OCI-M1 (cell line): Measurements from ENCODE around the gene RGS19.

Experiments
- DNase-seq: peaks from one replicate; lab custom pipeline; 2025; lab: John Stamatoyannopoulos, UW

Gene RGS19

DNA sequence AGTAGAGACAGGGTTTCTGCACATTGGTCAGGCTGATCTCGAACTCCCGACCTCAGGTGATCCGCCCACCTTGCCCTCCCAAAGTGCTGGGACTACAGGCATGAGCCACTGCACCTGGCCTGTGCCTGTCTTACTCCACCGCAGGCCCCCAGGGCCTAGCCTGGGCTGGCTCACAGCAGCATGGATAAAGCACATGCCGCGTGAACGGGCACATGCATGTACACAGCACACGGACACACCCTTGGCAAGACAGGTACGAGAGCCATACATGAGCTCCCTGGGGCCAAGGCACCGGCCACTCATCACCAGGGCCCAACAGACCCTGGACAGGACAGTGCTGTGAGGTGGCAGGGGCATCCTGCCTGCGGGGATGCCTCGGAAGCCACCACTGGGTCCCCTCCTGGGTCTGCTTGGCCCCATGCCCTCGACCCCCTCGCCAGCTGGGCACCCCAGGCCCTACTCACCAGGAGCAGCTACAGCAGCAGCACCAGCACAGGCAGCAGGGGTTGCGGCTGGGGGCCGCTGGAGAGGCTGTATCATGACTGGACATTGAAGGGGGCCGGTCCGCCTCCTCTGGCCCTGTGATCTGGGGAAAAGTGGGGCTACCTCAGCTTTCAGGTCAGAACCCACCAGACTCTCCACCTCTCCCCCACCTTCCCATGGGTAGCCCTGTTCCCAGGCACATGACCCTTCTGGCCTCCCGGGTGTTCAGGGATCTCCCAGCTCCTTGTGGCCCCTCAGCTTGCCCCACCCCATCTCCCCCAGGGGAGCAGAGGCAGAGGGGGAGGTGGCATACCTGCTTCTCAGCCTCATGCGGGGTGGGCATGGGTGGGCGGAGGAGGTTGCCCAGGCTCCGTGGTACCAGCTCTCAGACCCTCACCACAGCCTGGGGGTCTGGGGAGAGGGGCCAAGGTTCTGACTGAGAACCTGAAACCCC is 3.0 kb downstream of the RGS19 start:
- no peak for DNase-seq

GRCh38 chr20:64075556-64075955 is 3.8 kb downstream of the RGS19 start:
- DNase-seq, result no peak

- no peak for DNase-seq
Observed at GRCh38 chr20:64074963-64075362, 4.4 kb downstream of the RGS19 start.

DNA sequence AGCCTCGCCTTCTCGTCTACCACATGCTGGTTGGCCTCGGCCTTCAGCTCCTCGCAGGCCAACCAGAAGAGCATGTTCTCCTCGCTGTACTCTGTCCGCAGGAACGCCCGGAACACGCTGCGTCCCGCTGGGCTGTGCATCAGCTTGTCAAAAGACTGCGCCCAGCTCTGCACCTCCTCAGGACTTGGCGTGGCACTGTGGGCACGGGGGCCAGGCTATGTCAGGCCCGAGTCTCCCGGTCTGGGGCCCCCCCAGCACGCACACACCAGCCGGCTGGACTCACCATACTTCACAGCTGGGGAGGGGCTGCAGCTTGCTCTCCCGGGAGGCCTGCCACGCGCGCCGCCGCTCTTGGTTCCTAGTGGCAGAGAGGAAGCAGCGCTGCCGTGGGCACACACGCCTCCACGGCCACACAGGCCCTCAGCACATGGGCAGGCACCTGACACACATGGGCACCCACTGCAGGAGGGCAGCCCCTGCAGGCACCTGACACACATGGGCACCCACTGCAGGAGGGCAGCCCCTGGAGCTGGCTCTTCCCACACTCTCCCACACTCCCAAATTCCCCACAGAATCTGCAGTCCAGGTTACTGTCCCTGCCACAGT is 5.0 kb downstream of the RGS19 start:
- DNase-seq, result no peak

DNA sequence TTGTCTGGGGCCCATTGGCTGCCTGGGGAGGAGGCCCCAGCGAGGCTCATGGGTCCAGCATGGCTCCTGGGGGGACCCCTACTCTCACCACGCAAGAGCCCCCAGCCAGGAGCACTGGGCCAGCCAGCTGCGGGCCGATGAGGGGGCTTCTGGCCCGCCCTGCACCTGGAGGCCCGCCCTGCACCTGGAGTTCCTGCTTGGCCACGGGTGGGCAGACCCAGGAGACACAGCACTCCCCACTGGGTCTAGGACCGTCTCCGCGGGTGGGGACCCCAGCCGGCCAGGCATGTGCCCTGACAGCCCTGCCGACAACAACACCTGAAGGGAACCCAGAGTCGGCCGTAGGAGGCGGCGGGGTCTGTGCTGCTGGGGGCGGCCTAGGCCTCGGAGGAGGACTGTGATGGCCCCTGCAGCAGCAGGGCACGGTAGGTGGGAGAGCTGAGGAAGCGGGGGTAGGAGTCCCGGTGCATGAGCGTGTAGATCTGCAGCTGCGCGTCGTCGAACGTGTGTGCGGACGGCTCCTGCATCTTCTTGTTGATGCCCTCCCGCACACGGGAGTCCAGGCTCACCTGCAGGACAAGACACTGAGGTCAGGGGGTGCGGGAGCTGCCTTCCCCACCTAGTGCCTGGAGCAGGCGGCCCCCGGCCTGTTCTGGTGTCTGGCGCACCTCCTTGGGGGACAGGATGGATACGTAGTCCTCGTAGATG is 5.7 kb downstream of the RGS19 start:
- DNase-seq, result no peak

DNA sequence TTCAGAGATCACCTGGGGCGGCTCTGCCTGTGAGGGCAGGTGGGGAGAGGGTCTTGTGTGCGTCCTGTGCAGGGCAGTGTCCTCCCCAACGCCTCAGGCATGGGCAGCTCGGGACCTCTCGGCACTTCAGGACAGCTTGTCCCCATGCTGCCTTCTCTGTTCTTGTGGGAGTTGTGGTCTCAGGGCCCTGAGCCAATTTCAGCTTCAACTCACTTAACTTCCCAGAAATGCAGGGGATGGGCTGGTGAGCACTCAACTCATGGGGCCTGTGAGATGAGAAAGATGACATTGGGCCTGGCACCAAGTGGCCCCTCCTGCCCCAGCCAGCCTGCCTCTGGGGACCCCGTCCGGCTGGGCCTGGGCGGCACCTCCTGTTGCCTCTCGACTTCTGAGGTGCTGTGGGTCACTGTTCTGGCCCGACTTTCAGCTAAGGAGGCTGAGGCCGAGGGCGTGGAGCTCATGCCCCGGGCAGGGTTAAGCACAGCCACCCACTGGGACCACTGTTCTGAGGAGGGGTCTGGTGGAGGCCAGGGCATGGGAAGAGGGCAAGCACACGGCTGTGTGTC is 6.7 kb downstream of the RGS19 start:
- peak; percentile 67 for DNase-seq

DNA sequence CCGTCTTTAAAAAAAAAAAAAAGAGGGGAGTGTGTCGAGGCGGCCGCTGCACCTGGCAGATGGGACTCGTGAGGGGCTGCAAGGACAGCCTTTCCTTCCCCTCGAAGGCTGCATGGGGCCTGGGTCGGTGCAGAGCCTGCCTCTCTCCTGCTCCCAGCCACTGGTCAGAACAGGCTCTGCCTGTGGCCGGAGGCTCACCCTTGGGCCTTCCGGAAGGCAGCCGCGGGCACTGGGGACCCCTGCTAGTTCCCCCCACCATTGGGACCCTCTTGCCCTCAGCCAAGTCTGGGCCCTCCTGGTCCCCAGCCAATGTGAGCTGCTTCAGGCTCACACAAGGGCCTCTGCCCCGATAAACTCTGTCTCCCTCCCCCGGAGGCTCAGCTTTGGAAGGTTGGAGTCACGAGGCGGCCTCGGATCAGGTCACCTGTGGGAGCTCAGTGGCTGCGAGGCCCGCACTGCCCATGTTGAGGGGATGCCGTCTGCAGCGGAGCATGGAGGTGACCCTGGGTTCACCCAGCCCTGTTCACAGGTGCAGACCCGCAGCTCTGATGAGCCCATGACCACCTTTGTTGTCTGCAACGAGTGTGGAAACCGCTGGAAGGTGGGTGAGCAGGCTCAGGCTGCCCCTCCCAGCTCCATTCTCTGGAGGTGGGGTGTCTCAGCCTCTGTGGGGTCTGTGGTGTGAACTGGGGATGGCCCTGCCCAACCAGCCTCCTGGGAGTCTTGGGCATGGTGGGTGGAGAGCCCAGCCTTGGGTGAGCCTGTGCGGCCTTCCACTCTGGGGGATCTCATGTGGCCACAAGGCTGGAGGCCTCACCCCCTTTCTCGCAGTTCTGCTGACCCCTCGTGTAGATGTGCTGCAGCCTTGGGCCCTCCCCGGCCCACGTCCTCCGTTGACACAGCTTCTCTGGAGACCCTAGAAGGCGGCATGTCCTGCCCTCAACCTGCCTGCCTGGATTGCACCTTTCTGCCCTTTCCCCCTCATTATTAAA is 7.7 kb downstream of the RGS19 start:
- no peak for DNase-seq

DNA sequence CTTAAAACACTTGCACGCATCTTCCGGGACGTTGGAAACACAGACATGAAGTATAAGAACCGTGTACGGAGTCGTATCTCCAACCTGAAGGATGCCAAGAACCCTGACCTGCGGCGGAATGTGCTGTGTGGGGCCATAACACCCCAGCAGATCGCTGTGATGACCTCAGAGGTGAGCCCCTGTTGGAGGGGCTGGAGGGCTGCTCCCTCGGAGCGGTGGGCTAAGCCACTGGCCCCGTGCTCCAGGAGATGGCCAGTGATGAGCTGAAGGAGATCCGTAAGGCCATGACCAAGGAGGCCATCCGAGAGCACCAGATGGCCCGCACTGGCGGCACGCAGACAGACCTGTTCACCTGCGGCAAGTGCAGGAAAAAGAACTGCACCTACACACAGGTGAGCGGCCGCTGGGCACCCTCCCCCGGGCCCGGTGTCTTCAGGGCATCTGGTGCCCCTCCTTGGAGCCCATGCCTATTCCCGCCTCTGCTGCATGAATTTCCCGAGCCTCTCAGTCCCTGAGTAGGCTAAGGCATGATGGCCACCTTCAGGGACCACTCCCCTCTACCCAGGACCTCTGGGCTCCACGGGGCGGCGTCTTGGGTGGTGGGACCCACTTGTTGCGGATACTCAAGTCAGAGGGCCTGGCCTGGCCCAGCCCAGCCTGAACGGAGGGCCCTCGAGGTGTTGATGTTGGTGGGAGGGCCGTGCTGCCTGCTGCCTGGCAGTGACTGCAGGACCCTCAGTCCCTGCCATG is 8.9 kb downstream of the RGS19 start:
- no peak for DNase-seq

- DNase-seq, result peak; percentile 53
Observed at GRCh38 chr20:64069614-64070243, 9.6 kb downstream of the RGS19 start.

DNA sequence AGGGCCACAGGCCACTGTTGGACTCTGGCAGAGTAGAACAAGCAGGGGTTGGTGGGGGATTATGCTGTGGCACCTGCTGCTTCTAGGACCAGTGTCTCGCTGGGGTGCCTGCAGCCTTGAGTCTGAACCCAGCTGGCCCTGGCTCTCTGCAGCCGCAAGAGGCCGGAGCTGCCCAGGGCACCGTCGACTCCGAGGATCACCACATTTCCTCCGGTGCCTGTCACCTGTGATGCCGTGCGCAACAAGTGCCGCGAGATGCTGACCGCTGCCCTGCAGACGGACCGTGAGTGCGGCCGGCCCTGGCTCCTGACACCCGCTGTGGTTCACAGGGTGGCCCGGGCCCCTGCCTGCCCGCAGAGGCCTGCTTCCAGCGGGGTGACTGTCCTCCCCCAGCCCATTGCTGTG is 10.1 kb downstream of the RGS19 start:
- no peak for DNase-seq

- DNase-seq, result peak; percentile 87
Observed at GRCh38 chr20:64068386-64069208, 10.7 kb downstream of the RGS19 start.

DNA sequence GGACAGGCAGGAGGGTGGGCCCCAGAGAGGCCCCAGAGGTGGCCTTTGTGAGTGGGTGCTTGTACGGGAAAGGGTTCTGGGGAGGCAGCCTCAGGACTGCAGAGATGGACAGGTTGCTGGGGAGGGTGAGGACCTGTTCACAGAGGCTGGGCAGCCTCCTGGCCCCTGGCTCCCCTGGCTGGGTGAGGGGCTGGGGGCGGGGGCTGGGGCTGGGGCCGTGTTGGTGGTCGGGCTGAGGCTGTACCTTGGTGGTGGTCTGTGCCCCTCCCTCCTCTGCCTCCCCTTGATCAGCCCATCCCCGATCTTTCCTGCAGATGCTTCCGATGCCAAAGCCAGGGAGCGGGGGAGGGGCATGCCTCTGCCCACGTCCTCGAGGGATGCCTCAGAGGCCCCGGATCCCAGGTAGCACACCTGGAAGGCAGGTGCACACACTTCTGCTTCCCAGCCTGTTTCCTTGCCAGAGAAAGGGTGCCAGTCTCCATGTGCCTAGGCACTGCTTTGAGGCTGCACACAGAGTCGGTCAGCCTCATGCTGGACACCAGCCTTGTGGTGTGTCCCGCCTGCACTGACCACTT is 11.5 kb downstream of the RGS19 start:
- no peak for DNase-seq

DNA sequence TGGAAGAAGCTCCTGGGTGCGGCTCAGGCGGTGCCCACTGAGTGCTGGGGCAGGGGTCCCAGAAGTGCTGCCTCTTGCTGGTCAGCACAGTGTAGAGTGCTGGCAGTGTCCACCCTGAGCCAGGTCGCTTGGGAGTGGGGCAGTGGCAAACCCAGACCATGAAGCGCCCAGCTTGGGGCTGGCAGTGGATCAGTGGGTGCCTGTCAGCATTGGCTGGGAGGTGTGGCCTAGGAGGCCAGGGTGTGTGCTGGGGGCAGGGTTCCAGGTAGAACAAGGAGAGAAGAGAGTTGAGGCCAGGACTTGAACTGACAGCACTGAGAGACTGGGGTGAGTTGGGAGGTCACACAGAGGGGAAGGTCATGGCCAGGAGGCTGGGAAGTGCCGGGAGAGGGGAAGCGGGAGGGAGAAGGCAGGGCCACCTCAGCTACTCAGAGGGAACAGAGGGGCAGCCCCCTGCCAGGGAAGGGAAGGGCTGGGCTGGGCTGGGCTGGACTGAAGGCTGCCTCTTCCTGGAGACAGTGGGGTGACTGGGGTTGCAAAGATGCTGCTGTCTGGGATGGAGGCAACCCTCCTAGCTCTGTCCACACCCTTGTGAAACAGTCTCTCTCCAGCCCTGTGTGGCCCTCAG is 12.2 kb downstream of the RGS19 start:
- no peak for DNase-seq

DNA sequence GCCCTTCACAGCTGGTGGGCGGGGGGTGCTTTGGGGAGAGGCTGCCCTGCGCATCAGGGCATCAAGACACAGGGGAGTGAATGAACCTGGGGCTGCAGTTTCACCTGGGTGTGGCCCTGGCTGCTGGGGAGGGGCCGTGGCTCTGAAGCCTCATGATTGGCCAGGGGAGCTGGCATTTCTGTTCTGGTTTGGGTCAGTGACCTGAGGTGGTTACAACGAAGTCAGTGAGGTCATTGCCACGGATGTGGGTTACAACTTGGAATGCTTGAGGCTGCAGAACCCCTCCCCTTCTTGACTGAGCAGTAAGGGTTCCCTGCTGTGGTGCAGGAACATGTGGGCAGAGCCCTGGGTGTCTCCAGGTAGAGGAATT is 13.4 kb downstream of the RGS19 start:
- DNase-seq, result peak; percentile 51

DNA sequence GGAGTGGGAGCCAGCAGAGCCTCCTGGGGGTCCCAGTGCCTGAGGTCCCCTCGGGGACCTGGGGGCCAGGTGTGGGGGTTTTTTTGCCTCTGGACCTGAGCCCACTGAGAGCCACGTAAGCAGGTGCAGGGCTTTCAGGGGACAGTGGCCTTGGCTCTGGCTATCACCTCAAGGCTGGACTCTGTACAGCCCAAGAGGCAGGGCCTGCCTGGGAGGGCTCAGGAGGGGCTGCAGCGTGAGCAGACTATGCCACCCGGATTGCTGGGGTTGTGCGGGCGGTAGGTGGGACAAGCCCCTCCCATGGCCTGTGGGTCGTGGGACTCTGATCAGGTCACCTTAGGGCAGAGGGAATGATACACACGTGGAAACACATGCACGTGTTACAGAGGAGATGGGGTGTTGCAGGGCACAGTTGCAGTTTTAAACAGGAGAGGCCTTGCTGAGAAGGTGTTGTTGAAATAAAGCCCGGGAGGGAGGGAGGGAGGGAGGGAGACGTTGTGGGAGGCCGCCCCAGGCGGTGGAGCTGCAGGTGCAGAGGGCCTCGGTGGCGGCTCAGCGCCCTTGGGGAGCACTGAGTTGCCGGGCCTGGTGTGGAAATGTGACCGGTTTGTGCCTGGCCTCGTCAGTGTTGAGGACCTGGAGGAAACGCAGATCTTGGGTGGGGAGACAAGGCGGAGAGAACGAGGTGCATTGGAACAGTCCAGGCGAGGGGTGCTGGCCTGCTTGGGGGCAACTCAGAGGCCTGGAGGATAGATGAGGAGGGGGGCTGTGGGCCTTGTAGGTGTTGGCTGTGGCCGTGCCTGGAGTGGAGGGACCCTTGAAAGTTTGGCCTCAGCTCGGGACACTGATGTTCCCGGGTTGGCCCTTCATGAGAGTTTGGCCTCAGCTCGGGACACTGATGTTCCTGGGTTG is 14.0 kb downstream of the RGS19 start:
- no peak for DNase-seq

GRCh38 chr20:64064145-64064698 is 15.1 kb downstream of the RGS19 start:
- DNase-seq, result no peak
